Adipocyte (in vitro differentiated cells): ENCODE measurements around the gene GALNT10.

Experiments
- DNase-seq: peaks from one replicate; pipeline ENCODE4 v3.0.0-alpha.2; 2015; ENCODE audit warnings: low read depth
- H3K27me3 ChIP-seq: replicated peaks from 2 replicates; pipeline ENCODE4 v1.7.0; 2013; ENCODE audit warnings: mild to moderate bottlenecking, low read length, moderate library complexity; ENCODE audit not compliant: control insufficient read depth, insufficient read depth
- H3K36me3 ChIP-seq: 2 replicates; pipeline ENCODE4 v1.7.0; 2013; ENCODE audit warnings: low read length, mild to moderate bottlenecking, moderate library complexity; ENCODE audit not compliant: control insufficient read depth, insufficient read depth, severe bottlenecking
- H3K4me1 ChIP-seq: 2 replicates; pipeline ENCODE4 v1.7.0; 2013; ENCODE audit warnings: mild to moderate bottlenecking, low read length, moderate library complexity; ENCODE audit not compliant: control insufficient read depth, insufficient read depth
- H3K4me3 ChIP-seq: 2 replicates; pipeline ENCODE4 v1.7.0; 2013; ENCODE audit warnings: mild to moderate bottlenecking, low read length, moderate library complexity
- H3K9ac ChIP-seq: 2 replicates; pipeline ENCODE4 v1.7.0; 2013; ENCODE audit warnings: mild to moderate bottlenecking, low read length, moderate library complexity
- H3K9me3 ChIP-seq: 2 replicates; pipeline ENCODE4 v1.7.0; 2013; ENCODE audit warnings: mild to moderate bottlenecking, low read length, moderate library complexity; ENCODE audit not compliant: control insufficient read depth

The GALNT10 gene

GRCh38 chr5:154331232-154331631 lies 140.7 kb downstream of the GALNT10 start:
- DNase-seq = no peak
- Histone ChIP-seq H3K36me3 (peaks cover 14% of the 10 kb centered on the region), H3K9ac (no peak overlapping the region), H3K9me3 (no peaks in the 10 kb centered on the region), H3K4me3 (no peak overlapping the region), H3K27me3 (no peaks in the 10 kb centered on the region), H3K4me1 (peaks cover 3% of the 10 kb centered on the region)

DNA sequence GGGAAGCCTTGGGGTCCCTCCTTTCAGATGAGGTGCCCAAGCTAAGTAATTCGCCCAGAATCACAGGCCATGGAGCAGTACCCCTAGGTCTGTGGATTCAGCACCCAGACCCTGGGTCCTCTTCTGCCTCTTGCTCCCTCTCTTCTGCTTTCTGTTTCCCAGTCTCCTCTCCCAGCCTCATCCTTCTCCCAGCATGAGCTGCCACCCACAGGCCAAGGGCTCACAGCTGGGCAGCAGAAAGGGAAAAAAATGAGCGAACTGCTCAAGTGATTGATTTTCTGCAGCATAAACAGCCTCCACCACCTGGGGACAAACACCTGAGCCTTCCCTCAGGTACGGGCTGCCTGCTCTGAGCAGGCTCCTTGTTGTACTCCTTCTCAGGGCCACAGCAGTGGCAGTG lies 141.4 kb downstream of the GALNT10 start:
- Histone ChIP-seq H3K36me3 (peaks cover 19% of the 10 kb centered on the region), H3K27me3 (no peaks in the 10 kb centered on the region), H3K9me3 (no peaks in the 10 kb centered on the region), H3K4me3 (no peak overlapping the region), H3K4me1 (peaks cover 3% of the 10 kb centered on the region), H3K9ac (no peak overlapping the region)
- DNase-seq = no peak

GRCh38 chr5:154332451-154332850 lies 141.9 kb downstream of the GALNT10 start:
- DNase-seq = no peak
- Histone ChIP-seq H3K4me3 (no peak overlapping the region), H3K36me3 (peaks cover 19% of the 10 kb centered on the region), H3K9me3 (no peaks in the 10 kb centered on the region), H3K4me1 (peaks cover 3% of the 10 kb centered on the region), H3K9ac (no peak overlapping the region), H3K27me3 (no peaks in the 10 kb centered on the region)

DNA sequence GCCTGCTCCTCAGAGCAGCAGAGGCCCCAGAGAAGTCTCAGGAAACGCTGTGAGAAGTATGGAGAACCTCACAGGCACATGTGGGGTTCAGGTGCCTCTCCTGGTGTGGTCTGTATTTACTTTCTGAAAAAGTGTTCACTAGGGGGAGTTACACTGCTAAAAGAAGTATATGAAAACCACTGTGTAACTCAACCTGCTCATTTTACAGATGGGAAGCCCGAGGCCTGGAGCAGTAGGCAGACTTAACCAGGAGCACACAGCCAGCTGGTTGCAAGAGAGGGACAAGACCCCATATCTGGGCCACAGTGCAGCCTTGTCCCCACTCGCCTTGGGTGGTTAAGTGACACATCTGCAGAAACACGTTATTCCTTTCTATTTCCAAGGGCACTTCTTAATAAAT lies 142.5 kb downstream of the GALNT10 start:
- Histone ChIP-seq H3K27me3 (no peaks in the 10 kb centered on the region), H3K9me3 (no peaks in the 10 kb centered on the region), H3K9ac (no peak overlapping the region), H3K4me1 (peaks cover 3% of the 10 kb centered on the region), H3K36me3 (peaks cover 19% of the 10 kb centered on the region), H3K4me3 (no peak overlapping the region)
- no peak for DNase-seq

DNA sequence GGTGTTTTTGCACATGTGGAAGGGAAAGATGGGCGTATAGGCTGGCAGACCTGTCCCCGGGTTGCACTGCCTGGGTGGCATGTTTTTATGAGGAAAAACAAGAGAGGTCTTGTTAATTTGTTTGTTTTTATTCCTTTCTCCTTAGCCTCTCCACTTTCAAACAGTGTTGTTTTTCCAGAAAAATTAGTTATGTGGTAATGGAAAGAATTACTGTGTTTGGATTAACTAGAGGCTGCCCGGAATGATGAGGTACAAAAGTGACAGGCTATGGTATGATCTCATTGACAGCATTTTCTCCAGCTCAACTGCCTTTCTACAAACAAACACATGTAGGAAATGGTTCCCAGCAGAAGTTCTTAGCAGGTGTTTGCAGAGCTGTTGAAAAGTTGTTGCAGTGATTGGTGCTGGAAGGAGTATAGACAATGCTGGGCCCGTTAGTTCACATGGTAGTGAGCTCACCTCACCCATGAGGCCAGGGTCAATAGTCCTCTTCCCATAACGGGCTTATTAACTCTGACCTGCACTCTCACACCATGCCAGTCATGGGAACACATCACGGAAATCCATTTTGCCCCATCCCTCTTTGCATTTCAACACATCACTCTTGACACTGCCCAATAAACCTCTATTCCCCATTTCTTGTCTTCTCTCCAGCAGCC lies 144.0 kb downstream of the GALNT10 start:
- H3K4me1 ChIP-seq = peaks cover 3% of the 10 kb centered on the region
- no peaks in the 10 kb centered on the region for H3K27me3 ChIP-seq
- no peak overlapping the region for H3K4me3 ChIP-seq
- no peak overlapping the region for H3K9ac ChIP-seq
- DNase-seq = no peak
- H3K9me3 ChIP-seq = no peaks in the 10 kb centered on the region
- peaks cover 27% of the 10 kb centered on the region for H3K36me3 ChIP-seq

DNA sequence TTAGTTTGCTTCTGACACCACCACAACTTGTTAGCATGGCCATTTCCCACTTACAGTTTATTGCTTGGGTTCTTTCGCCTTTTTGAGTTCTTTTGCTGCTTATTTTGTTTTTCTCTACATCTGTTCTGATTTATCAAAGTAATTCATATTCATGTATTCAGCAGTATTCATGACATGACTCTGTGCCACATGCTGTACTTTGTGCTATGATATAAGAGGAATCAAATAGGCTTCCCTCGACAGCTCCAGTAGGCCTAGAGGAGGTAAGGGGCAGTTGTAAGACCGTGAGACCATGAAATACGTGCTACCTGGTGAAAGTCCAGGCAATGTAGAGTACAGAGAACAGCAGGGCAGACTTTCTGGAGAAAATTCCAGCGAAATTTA lies 144.5 kb downstream of the GALNT10 start:
- no peak for DNase-seq
- no peaks in the 10 kb centered on the region for H3K27me3 ChIP-seq
- H3K4me1 ChIP-seq = peaks cover 3% of the 10 kb centered on the region
- no peaks in the 10 kb centered on the region for H3K9me3 ChIP-seq
- peaks cover 27% of the 10 kb centered on the region for H3K36me3 ChIP-seq
- H3K9ac ChIP-seq = no peak overlapping the region
- H3K4me3 ChIP-seq = no peak overlapping the region

DNA sequence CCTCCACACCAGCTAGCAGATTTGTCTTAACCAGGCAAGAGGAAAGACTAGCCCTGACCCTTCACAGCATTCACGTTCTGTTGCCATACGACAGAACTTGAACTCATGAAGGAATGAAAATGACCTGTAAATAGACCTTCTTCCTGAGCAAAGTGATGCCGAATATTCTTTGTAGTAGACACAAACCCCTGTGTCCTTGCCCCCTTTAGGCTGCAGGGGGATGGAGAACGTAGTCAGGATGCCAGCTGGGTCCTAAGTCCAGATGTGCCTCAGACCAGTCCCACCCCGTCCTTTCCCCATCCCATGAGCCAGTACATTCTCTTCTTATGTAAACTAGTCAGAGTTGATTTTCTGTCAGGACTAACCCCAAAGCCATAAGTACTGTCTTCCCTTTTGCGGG lies 151.1 kb downstream of the GALNT10 start:
- DNase-seq = no peak
- peaks cover 5% of the 10 kb centered on the region for H3K4me1 ChIP-seq
- H3K4me3 ChIP-seq = no peak overlapping the region
- no peaks in the 10 kb centered on the region for H3K9me3 ChIP-seq
- no peak overlapping the region for H3K9ac ChIP-seq
- H3K27me3 ChIP-seq = no peaks in the 10 kb centered on the region
- peaks cover 12% of the 10 kb centered on the region for H3K36me3 ChIP-seq

GRCh38 chr5:154342211-154342610 lies 151.7 kb downstream of the GALNT10 start:
- Histone ChIP-seq H3K27me3 (no peaks in the 10 kb centered on the region), H3K36me3 (peaks cover 9% of the 10 kb centered on the region), H3K9me3 (no peaks in the 10 kb centered on the region), H3K9ac (no peak overlapping the region), H3K4me3 (no peak overlapping the region), H3K4me1 (peaks cover 6% of the 10 kb centered on the region)
- no peak for DNase-seq

DNA sequence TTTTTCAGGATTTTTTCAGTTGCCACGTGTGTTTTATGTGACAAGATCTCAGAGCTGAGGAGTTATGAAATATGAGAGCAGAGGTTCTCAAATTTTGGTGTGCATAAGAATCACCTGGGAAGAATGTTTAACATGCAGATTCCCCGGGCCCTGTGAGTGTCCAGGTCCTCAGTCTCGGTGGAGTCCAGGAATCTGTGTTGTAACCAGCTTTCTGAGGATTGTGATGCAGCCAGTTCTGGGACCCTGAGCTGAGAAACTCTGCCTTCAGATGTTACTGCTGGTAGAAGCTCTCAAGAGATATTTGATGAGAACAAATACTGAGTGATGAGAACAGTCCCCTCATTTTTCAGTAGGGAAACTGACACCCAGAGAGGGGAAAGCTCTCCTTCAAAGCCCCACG lies 152.4 kb downstream of the GALNT10 start:
- Histone ChIP-seq H3K9ac (no peak overlapping the region), H3K4me1 (peaks cover 6% of the 10 kb centered on the region), H3K4me3 (no peak overlapping the region), H3K27me3 (no peaks in the 10 kb centered on the region), H3K9me3 (no peaks in the 10 kb centered on the region), H3K36me3 (peaks cover 9% of the 10 kb centered on the region)
- no peak for DNase-seq

DNA sequence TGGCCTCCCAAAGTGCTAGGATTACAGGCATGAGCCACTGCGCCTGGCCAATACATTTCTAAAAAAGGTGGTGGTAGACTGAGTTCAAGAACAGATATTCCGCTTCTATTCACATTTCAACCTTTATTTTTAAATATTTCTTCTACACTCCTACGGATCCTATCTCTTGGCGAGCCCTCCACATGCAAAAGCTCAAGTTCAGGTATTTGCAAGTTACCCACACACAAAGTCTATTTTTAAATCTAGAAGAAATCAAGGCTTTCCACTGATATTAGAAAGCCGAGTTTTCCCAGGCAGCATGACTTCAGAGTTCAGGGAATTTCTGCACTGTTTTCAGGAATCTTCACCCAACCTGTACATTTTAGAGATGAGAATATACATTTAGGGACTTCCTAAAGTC lies 153.9 kb downstream of the GALNT10 start:
- Histone ChIP-seq H3K9ac (no peak overlapping the region), H3K36me3 (no peaks in the 10 kb centered on the region), H3K4me3 (no peak overlapping the region), H3K27me3 (no peaks in the 10 kb centered on the region), H3K4me1 (peaks cover 6% of the 10 kb centered on the region), H3K9me3 (no peaks in the 10 kb centered on the region)
- no peak for DNase-seq

- no peaks in the 10 kb centered on the region for H3K36me3 ChIP-seq
- no peak overlapping the region for H3K4me3 ChIP-seq
- no peak overlapping the region for H3K9ac ChIP-seq
- no peak for DNase-seq
- no peaks in the 10 kb centered on the region for H3K9me3 ChIP-seq
- H3K4me1 ChIP-seq = peaks cover 6% of the 10 kb centered on the region
- no peaks in the 10 kb centered on the region for H3K27me3 ChIP-seq
Observed at GRCh38 chr5:154345255-154345952, 154.9 kb downstream of the GALNT10 start.

DNA sequence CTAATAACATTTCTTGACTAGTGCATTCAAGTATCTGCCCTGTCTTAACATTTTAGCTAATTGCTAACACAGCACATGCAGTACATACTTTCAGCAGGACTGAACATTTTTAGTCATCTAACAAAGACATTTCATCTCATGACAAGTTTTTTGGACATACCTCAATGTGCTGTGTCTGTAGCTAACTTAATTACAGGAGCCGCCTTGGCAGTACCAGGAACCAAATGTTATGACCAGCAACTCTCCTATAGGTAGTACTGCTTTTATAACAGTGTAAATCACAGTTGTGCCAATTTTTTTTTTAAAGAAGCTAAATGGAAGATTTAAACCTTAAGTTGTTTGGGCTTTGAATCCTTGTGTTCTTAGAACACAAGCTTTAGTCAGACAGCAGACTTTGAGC lies 155.9 kb downstream of the GALNT10 start:
- no peak overlapping the region for H3K9ac ChIP-seq
- no peaks in the 10 kb centered on the region for H3K36me3 ChIP-seq
- no peaks in the 10 kb centered on the region for H3K9me3 ChIP-seq
- no peak for DNase-seq
- no peak overlapping the region for H3K4me3 ChIP-seq
- H3K27me3 ChIP-seq = no peaks in the 10 kb centered on the region
- H3K4me1 ChIP-seq = peaks cover 6% of the 10 kb centered on the region
